Epithelial cell of prostate (primary cell): ENCODE results near the gene SPAG6.

ENCODE experiments used
- DNase-seq: peaks from one replicate; pipeline ENCODE4 v3.0.0-alpha.2; 2011; ENCODE audit warnings: low read depth, low spot score
- H3K27ac ChIP-seq: fragments of 450-650 bp; 2 replicates; pipeline ENCODE4 v1.5.1; 2017; ENCODE audit warnings: mild to moderate bottlenecking

Gene SPAG6

DNA sequence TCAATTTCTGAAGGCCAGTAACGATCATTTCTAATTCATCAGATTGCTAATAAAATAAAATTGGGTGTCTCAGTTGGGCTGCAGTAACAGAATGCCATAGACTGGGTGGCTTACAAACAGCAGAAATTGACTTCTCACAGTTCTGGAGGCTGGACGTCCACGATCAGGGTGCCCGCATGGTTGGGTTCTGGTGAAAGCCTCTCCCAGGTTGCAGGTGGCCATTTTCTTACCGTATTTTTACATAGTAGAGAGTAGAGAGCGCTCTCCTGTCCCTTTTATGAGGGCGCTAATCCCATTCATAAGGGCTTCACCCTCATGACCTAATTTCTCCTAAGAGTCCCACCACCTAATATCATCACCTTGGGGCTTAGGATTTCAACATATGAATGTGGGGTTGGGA is 106.0 kb downstream of the SPAG6 start:
- H3K27ac ChIP-seq: no peak overlapping the region
- DNase-seq: no peak

DNA sequence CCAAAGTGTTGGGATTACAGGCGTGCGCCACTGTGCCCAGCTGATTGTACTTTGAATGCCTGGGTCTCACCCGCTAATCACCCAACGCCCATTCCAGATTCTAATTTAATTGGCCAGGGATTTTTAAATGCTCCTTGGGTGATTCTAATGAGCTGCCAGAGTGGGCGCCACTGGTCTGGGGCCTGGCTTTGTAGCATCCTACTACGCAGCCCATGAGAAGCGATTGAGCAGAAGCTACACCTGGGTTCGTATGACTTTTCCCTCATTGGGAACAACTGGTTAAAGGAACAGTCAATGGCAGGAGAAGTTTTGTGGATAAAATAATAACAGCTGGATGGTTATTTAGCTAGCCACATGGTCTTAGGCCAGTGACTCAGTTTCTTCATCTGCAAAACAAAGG is 108.0 kb downstream of the SPAG6 start:
- DNase-seq: no peak
- H3K27ac ChIP-seq: no peak overlapping the region

DNA sequence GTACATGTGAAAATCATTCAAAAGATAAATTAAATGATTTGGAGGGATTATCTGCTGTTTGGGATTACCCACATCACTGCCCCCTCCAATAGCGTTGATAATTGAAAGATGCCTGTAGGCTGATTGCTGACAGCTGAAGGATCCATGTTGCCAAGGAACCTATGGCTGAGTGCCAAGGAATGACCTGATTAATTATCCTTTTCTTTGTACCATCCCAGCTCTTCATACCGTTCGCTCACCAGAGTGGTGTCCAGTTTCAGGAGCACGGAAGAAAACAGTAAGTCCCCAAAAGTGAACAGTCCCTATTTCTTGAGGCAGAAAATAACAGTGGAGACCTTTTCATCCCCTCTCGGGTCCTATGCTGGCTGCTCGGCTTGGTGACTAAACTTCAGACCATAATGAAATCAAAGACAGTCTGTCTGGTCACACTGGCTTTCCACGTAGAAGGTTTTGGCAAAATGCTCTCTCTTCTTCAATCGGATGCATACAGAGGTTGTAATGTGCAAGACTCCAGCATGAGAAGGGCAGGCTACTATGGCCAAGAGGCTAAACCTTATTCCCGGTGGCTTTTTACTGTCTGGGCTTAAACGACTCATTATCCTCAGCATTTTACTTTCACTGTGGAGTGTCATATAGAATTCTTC is 108.8 kb downstream of the SPAG6 start:
- no peak for DNase-seq
- H3K27ac ChIP-seq: no peak overlapping the region

DNA sequence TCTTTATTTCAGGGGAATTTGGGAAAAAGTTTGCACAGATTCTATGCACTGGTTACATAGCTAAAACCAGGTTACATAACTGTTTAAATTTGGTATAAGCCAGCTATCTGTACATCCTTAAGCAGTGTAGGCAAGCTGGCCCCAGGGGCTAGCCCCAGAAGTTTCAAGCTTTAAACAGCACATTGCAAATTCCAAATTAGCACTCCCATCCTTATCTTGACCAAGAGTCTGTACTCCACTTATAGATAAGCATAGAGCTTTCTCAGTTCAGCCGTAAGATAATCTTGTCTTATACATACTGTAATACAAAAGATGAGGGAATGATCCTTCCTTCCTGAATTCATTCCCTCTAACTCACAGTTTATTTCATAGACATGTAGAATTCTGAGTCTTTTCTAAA is 109.3 kb downstream of the SPAG6 start:
- no peak overlapping the region for H3K27ac ChIP-seq
- DNase-seq: no peak

DNA sequence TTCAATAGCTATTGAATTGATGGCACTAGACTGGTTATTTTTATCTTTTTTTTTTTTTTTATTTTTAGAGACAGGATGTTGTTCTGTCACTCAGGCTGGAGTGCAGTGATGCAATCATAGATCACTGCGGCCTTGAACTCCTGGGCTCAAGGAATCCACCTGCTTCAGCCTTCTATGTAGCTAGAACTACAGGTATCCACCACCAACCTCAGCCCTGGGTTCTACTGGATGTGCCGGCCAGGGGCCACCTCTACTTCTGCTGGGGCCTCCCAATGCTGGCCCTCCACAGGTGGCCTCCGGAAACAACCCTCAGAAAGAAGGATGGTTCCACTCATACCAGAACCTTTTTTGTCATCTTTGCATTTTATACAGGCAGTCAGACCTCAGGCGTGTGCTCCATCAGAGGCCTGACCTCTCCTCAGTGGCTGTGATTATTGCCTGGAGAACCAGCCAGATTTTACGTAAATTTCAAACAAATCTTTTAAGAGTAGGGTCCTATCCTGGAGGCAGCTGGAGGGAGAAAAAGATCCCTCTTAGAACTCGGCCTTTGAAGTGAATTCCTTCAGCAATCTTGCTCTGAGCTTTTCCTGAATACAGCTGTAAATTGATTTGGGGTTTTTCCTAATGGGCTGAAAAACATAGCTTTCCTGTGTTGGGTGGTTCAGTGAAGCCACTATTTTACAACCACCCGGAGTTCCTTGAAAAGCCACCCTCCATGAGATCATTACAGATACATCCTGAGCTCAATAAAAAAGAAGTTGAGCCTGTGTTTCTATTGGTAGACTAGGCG is 110.0 kb downstream of the SPAG6 start:
- no peak for DNase-seq
- H3K27ac ChIP-seq: no peak overlapping the region

DNA sequence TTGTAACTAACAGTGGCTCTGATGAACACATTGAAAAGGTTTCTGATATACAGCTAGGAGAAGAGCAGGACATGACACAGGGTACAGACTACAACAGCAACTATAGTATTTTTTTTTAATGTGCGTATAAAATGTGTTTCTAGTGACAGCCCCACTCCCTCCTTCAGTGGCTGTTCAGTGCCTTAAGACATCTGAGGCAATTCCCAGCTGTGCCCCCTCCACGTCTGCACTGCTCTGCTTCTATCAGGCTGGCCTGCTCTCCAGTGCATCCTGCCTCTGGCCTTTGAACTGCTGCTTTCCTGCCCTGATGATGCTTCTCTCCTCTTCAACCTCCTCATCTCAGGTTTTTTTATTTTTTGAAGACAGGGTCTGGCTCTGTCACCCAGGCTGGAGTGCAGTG is 111.2 kb downstream of the SPAG6 start:
- no peak for DNase-seq
- no peak overlapping the region for H3K27ac ChIP-seq

DNA sequence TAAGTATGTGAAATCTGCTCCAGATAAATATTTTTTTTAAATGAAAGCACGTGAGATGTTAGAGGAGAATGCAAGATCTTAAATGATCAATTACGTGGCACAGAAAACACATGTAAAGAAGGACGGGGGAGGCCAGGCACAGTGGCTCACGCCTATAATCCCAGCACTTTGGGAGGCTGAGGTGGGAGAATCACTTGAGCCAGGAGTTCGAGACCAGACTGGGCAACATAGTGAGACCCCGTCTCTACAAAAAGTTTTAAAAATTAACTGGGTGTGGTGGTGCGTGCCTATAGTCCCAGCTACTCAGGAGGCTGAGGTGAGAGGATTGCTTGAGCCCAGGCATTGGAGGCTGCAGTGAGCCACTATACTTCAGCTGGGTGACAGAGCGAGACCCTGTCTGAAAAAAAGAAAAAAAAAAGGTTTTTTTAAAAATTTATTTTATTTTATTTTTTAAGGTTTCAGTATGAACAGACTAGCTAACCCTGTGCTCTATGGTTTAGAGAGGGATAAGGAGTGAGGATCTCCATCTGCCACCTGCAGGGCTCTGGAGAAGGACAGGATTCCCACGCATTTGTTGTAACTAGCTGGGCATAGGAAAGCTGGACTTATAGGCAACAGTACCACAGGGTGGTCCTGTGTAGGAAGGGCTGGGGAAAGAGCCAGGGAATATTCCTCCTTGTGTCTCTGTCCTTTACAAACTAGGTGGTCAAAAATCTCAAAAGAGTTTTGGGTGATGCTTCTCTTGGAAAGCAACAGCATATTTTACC is 113.2 kb downstream of the SPAG6 start:
- no peak for DNase-seq

DNA sequence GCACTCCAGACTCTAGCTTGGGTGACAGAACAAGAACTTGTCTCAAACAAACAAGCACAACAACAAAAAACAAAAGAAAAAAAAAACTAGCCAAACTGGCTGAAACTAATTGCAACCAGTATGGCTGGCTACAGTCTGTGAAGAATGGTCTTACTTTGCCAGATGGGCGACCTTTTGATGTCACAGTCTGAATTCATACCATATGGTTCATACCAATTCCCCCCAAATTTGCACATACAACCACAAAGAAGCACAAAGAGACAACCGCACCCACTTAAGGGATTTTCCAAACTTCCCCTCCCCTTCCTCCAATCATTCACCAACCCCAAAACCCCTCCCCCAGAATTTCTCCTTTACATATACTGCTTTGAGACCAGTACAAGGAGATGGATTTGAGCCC is 114.2 kb downstream of the SPAG6 start:
- no peak for DNase-seq
- no peak overlapping the region for H3K27ac ChIP-seq

More for the DNA sequence above, 113.2 kb downstream of the SPAG6 start:
- H3K27ac ChIP-seq: no peak overlapping the region

DNA sequence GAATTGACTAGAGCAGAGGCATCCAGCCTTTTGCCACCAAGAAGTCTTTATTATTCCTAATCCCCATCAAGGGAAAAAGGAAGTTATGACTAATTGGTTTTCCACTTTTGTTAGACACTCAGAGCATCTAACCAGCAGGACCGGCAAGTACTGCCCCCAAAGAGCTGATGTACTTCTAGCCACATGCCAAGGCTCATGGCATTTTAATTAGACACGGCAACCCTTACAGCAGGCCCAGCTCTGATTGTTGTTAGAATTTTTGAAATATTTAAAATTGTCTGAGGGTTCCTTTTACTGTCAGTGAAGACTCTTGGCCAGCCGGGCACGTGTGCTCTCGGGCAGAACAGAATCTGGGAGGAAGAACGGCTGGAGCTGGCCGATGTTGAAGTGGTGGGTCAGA is 114.8 kb downstream of the SPAG6 start:
- no peak for DNase-seq

DNA sequence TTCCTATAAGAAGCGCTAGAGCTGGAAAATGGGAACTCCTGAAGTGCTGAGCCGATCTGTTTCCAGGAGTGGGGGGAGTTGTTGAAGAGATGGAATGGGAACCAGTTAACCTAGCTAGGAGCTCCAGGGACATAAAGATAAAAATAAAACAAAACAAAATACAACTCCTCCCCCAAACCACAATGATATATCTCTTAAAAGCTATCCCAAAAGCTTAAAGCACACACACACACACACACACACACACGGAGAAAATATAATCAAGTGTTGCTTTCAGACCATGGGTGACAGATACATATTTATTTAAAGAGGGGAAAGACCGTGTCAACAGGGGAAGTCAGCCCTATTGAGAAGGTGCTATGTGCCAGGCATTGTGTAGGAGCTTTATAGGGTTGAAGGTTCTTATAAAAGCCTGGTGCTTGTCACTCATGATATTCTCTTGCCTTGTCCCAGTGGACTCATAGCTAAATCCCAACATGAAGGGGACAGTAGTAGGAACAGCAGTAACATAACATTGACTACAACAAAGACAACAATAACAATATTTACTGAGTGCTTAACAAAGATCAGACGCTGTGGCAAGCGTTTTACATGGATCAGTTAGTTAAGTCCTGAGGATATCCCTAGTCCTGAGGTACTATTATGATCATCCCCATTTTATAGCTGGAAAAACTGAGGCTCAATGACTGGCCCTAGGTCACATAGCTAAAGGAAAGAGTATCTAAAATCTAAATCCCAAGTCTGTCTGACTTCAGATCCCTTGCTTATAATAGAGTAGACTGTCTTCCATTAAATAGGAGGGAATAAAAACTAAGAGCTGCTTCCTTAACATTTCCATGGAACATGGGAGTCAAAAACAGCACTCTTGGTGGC is 115.5 kb downstream of the SPAG6 start:
- H3K27ac ChIP-seq: no peak overlapping the region
- DNase-seq: no peak

More for the DNA sequence above, 114.8 kb downstream of the SPAG6 start:
- H3K27ac ChIP-seq: no peak overlapping the region

DNA sequence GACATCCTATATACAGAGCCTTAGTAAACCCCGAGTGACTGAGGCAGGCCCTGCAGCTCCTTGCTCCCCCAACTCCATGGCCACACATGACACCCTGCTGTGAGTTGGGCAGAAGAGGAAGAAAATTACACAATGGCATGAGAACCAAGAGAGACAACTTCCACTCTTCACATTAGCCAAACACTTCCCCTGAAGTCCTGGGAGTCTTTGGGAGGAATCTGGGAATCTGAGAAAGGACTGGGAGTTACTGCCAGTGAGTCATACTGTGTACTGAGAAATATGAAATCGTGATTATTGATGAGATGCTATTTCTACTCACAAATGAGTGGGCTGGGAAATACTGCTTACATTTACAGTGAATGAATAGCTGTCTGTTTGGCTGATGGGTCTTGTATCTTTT is 116.6 kb downstream of the SPAG6 start:
- no peak for DNase-seq

DNA sequence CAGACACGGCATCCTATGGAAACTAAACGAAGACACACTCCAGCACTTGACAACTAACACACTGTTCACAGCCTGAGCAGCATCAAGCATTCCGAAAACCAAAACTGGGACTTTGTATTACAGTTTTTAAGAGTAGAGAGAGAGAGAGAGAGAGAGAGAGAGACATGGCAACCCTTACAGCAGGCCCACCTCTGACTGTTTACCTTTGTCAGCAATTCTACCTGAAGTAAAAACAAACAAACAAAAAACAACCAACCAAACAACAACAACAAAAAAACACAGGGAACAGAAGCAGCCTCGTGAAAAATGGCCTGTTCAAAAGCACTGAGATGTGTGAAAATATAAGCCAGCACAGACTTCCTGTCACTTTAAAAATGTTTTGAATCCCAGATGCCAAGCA is 118.0 kb downstream of the SPAG6 start:
- DNase-seq: no peak
- no peak overlapping the region for H3K27ac ChIP-seq

More for the DNA sequence above, 116.6 kb downstream of the SPAG6 start:
- H3K27ac ChIP-seq: no peak overlapping the region

DNA sequence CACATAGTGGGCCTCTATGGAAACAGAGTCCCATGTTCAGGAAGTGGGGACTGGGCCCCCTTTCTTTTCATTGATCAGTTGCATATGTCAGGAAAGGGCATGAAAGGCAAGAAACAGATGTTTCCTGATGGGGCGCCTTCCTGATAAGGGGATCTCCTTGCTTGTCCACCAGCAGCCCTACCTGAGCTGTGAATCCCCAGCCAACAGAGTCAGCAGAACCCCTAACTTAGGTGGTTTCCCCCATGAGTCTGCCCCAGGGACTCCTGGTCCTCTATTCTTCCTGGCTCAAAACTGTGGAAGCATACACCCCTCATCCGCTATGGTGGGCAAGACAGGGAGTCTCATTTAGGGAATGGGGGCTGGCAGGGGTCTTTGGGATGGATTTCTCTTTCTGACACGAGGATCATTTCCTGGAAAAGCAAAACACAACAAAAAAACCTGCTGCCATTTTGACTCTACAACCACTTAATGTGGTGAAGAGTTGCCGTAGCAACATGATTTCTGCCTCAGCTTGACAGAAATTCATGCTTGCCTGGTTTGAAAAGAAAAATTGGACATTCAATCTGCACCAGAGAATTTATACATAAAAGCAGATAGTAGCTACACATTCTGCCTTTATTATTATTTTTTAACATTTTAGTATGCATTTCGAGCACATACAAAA is 119.8 kb downstream of the SPAG6 start:
- no peak overlapping the region for H3K27ac ChIP-seq
- DNase-seq: no peak

DNA sequence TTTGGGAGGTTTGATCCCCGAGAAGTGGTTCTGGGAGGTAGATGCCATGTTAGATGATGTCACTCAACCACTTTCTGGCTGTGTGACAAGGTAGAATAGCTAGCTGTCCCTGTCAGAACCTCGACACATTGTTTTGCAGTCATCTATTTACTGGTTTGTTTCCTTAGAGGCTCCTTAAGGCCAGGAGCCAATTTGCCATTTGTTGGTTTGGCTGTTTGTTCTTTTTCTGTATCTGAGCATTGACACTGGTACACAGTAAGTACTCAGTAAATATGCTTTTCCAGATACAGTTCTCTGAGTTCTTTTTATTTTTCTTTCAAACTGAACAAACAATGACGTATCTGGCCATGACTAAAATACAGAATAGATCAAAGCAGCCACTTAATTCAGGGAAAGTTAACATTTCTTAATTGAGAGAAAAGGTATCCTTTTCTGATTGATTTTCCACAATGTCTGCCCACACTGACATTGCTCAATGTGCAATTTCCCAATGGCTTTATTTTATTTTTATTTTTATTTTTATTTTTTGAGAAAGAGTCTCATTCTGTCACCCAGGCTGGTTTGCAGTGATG is 121.6 kb downstream of the SPAG6 start:
- DNase-seq: no peak
- H3K27ac ChIP-seq: no peak overlapping the region
